Inferior parietal cortex (tissue), 1 donor: ENCODE measurements around the gene PGD.
A peak's percentile ranks its signal among the peaks of the same experiment; 100 is the strongest.

Experiments used
- DNase-seq: peaks from one replicate; pipeline ENCODE4 v3.0.0-alpha.2; 2016; ENCODE audit errors: extremely low spot score

Gene PGD

GRCh38 chr1:10398734-10399443, at the start of gene PGD:
Gene PGD (plus strand): TSS chr1:10399064. CDS start chr1:10399118, 54 bp downstream.
- DNase-seq = peak; percentile 98

GRCh38 chr1:10353282-10353681, 45.6 kb upstream of the PGD start:
- DNase-seq = no peak

- no peak for DNase-seq
Observed at GRCh38 chr1:10353693-10354092, 45.2 kb upstream of the PGD start.

- DNase-seq = no peak
Observed at GRCh38 chr1:10360045-10360444, 38.8 kb upstream of the PGD start.

- DNase-seq = no peak
Observed at GRCh38 chr1:10361515-10361914, 37.3 kb upstream of the PGD start.

- DNase-seq = no peak
Observed at GRCh38 chr1:10368194-10368593, 30.7 kb upstream of the PGD start.

GRCh38 chr1:10374442-10374860, 24.4 kb upstream of the PGD start:
- DNase-seq = no peak

- DNase-seq = peak; percentile 80
Observed at GRCh38 chr1:10377365-10378029, 21.4 kb upstream of the PGD start.

GRCh38 chr1:10378081-10378841, 20.6 kb upstream of the PGD start:
- DNase-seq = no peak

- DNase-seq = no peak
Observed at GRCh38 chr1:10379101-10379620, 19.7 kb upstream of the PGD start.

- no peak for DNase-seq
Observed at GRCh38 chr1:10379676-10380075, 19.2 kb upstream of the PGD start.

GRCh38 chr1:10380594-10381275, 18.1 kb upstream of the PGD start:
- no peak for DNase-seq

GRCh38 chr1:10383630-10384029, 15.2 kb upstream of the PGD start:
- no peak for DNase-seq

- no peak for DNase-seq
Observed at GRCh38 chr1:10384219-10384618, 14.6 kb upstream of the PGD start.

- DNase-seq = no peak
Observed at GRCh38 chr1:10386761-10387676, 11.8 kb upstream of the PGD start.

- no peak for DNase-seq
Observed at GRCh38 chr1:10387677-10388386, 11.0 kb upstream of the PGD start.

- DNase-seq = no peak
Observed at GRCh38 chr1:10388387-10388715, 10.5 kb upstream of the PGD start.

- no peak for DNase-seq
Observed at GRCh38 chr1:10389271-10389973, 9.4 kb upstream of the PGD start.

GRCh38 chr1:10396870-10397269, 2.0 kb upstream of the PGD start:
- no peak for DNase-seq

GRCh38 chr1:10398278-10398733, 558 bp upstream of the PGD start:
- DNase-seq = no peak
